HEK293 (cell line): Measurements from ENCODE around the gene ZSCAN30.
A peak's percentile ranks its signal among the peaks of the same experiment; 100 is the strongest.

Experiments
- CTCF ChIA-PET: fragments of 350-600 bp; formaldehyde crosslinking; extraction: SDS; loops from one replicate; lab custom pipeline; 2021; ENCODE audit warnings: antibody characterized with exemption; lab: Yijun Ruan, JAX
- POLR2A ChIA-PET: fragments of 300-600 bp; formaldehyde crosslinking; extraction: SDS; loops from one replicate; lab custom pipeline; 2020; ENCODE audit warnings: antibody characterized with exemption, inconsistent platforms; lab: Yijun Ruan, JAX
- H3K27ac ChIP-seq: fragments of 200-500 bp; sonication (Bioruptor generic); 2 replicates; pipeline ENCODE4 v1.5.1; 2014; ENCODE audit warnings: low read depth, low read length, control low read depth, inconsistent platforms; ENCODE audit errors: extremely low read depth
- H3K36me3 ChIP-seq, 2 experiments: fragments of 200-500 bp in 1 of 2; sonication (Bioruptor generic) in 1 of 2; 1 replicate in 1 of 2; 2 replicates in 1 of 2; pipeline ENCODE4 v1.5.1; 2014 to 2017; ENCODE audit warnings: inconsistent platforms in 2 of 2, low read length in 2 of 2; ENCODE audit not compliant: control insufficient read depth in 2 of 2, insufficient read depth in 1 of 2
- H3K4me1 ChIP-seq: fragments of 200-500 bp; sonication (Bioruptor generic); 2 replicates; pipeline ENCODE4 v1.5.1; 2014; ENCODE audit warnings: mild to moderate bottlenecking, low read length, inconsistent platforms; ENCODE audit not compliant: control insufficient read depth, insufficient read depth
- H3K4me3 ChIP-seq: 2 replicates; pipeline ENCODE4 v1.5.1; 2011; ENCODE audit warnings: low read depth, mild to moderate bottlenecking, control low read depth, low read length, moderate library complexity
- H3K9me3 ChIP-seq: fragments of 200-500 bp; sonication (Bioruptor generic); 2 replicates; pipeline ENCODE4 v1.5.1; 2014; ENCODE audit warnings: low read depth, low read length, inconsistent platforms; ENCODE audit not compliant: control insufficient read depth, insufficient read depth
- GFI1B ChIP-seq: fragments of 450-650 bp; formaldehyde crosslinking; IDR thresholded peaks from 2 replicates; pipeline ENCODE4 v1.5.1; 2016; ENCODE audit warnings: missing biosample characterization, missing genetic modification characterization
- GLI4 ChIP-seq: fragments of 450-650 bp; formaldehyde crosslinking; IDR thresholded peaks from 2 replicates; pipeline ENCODE4 v1.5.1; 2016; ENCODE audit warnings: missing biosample characterization, missing genetic modification characterization
- HOXA7 ChIP-seq: sonication (generic); formaldehyde crosslinking; IDR thresholded peaks from 2 replicates; pipeline ENCODE4 v1.8.1; 2022; ENCODE audit warnings: missing genetic modification reagents, borderline replicate concordance
- HOXC10 ChIP-seq: sonication (generic); formaldehyde crosslinking; IDR thresholded peaks from 2 replicates; pipeline ENCODE4 v1.8.1; 2023; ENCODE audit warnings: mild to moderate bottlenecking, missing genetic modification reagents
- KLF10 ChIP-seq: fragments of 450-650 bp; IDR thresholded peaks from 2 replicates; pipeline ENCODE4 v1.5.1; 2018; ENCODE audit warnings: missing biosample characterization, mild to moderate bottlenecking, missing genetic modification characterization
- ZBTB26 ChIP-seq: fragments of 450-650 bp; formaldehyde crosslinking; optimal IDR thresholded peaks from 2 replicates; pipeline ENCODE3; 2016; ENCODE audit warnings: missing biosample characterization, mild to moderate bottlenecking, missing genetic modification characterization
- ZNF10 ChIP-seq: fragments of 450-650 bp; formaldehyde crosslinking; IDR thresholded peaks from 2 replicates; pipeline ENCODE4 v1.5.1; 2017; ENCODE audit warnings: missing biosample characterization, missing genetic modification characterization
- ZNF121 ChIP-seq: fragments of 450-650 bp; formaldehyde crosslinking; IDR thresholded peaks from 2 replicates; pipeline ENCODE4 v1.5.1; 2016; ENCODE audit warnings: missing biosample characterization, missing genetic modification characterization
- ZNF239 ChIP-seq: fragments of 450-650 bp; formaldehyde crosslinking; IDR thresholded peaks from 2 replicates; pipeline ENCODE4 v1.5.1; 2016; ENCODE audit warnings: missing biosample characterization, missing genetic modification characterization
- ZNF266 ChIP-seq: fragments of 450-650 bp; formaldehyde crosslinking; IDR thresholded peaks from 2 replicates; pipeline ENCODE4 v1.5.1; 2016; ENCODE audit warnings: missing biosample characterization, missing genetic modification characterization, low read depth
- ZNF280C ChIP-seq: fragments of 450-650 bp; formaldehyde crosslinking; IDR thresholded peaks from 2 replicates; pipeline ENCODE4 v1.5.1; 2016; ENCODE audit warnings: missing biosample characterization, missing genetic modification characterization
- ZNF292 ChIP-seq: fragments of 450-650 bp; formaldehyde crosslinking; IDR thresholded peaks from 2 replicates; pipeline ENCODE4 v1.5.1; 2016; ENCODE audit warnings: low read depth, missing biosample characterization, missing genetic modification characterization, borderline replicate concordance
- ZNF362 ChIP-seq: fragments of 450-650 bp; formaldehyde crosslinking; IDR thresholded peaks from 2 replicates; pipeline ENCODE4 v1.5.1; 2016; ENCODE audit warnings: missing biosample characterization, missing genetic modification characterization
- ZNF391 ChIP-seq: fragments of 450-650 bp; formaldehyde crosslinking; IDR thresholded peaks from 2 replicates; pipeline ENCODE4 v1.5.1; 2016; ENCODE audit warnings: low read depth, missing biosample characterization, missing genetic modification characterization, borderline replicate concordance
- ZNF610 ChIP-seq: fragments of 450-650 bp; formaldehyde crosslinking; IDR thresholded peaks from 2 replicates; pipeline ENCODE4 v1.5.1; 2016; ENCODE audit warnings: missing biosample characterization, missing genetic modification characterization, borderline replicate concordance
- ZNF692 ChIP-seq: fragments of 450-650 bp; formaldehyde crosslinking; IDR thresholded peaks from 2 replicates; pipeline ENCODE4 v1.5.1; 2016; ENCODE audit warnings: missing biosample characterization, missing genetic modification characterization
- ZNF768 ChIP-seq: fragments of 450-650 bp; formaldehyde crosslinking; IDR thresholded peaks from 2 replicates; pipeline ENCODE4 v1.5.1; 2018; ENCODE audit warnings: missing biosample characterization, mild to moderate bottlenecking, missing genetic modification characterization

ZSCAN30 gene

GRCh38 chr18:35248429-35248828, 41.6 kb downstream of the ZSCAN30 start:
- peaks cover 26 to 92% of the 10 kb centered on the region in 2 experiments for H3K36me3 ChIP-seq
- no peaks in the 10 kb centered on the region for H3K9me3 ChIP-seq
- CTCF ChIA-PET = interaction anchor here (0.6 kb wide), 1 partner anchor 71 kb away, joined by 3 read pairs; no protein-coding TSS in a partner anchor
- POLR2A ChIA-PET = no interaction called here
- no peak overlapping the region for H3K4me3 ChIP-seq
- TF ChIP-seq ZNF121 (tag by site-specific recombination) (0 out of 2 replicates have a peak, but pooled peaks have one; percentile 11), ZNF362 (tag by site-specific recombination) (no peak)
- TF ChIP-seq, all 188 proteins: peak for 1
- Histone ChIP-seq H3K27ac (no peak overlapping the region), H3K4me1 (no peaks in the 10 kb centered on the region)

GRCh38 chr18:35247412-35248249, 42.4 kb downstream of the ZSCAN30 start:
- ChIA-PET CTCF (no interaction called here), POLR2A (no interaction called here)
- H3K9me3 ChIP-seq = no peaks in the 10 kb centered on the region
- TF ChIP-seq ZNF768 (tag by site-specific recombination) = no peak
- no peak for TF ChIP-seq ZNF266 (tag by site-specific recombination)
- no peak for TF ChIP-seq ZNF239
- no peak for TF ChIP-seq HOXC10 (CRISPR knock-in tag)
- TF ChIP-seq ZNF10 (tag by site-specific recombination) = no peak
- no peak for TF ChIP-seq GLI4 (tag by site-specific recombination)
- no peak for TF ChIP-seq ZNF391
- no peak for TF ChIP-seq ZBTB26
- no peak for TF ChIP-seq ZNF610
- no peak for TF ChIP-seq ZNF280C
- no peak for TF ChIP-seq ZNF692 (tag by site-specific recombination)
- no peak for TF ChIP-seq HOXA7
- no peak for TF ChIP-seq GFI1B (tag by site-specific recombination)
- no peak for TF ChIP-seq KLF10
- TF ChIP-seq ZNF292 (tag by site-specific recombination) = no peak
- H3K4me1 ChIP-seq = no peaks in the 10 kb centered on the region
- H3K27ac ChIP-seq = no peak overlapping the region
- no peak overlapping the region for H3K4me3 ChIP-seq
- H3K36me3 ChIP-seq = peaks cover 26 to 92% of the 10 kb centered on the region in 2 experiments
